ENCODE data around the gene ATP5MK.
"Not testable (repeated sequence)": the region's sequence is repeated elsewhere in the genome, so short reads cannot be mapped to it uniquely, and the experiment has no call there.

The ATP5MK gene

GRCh38 chr10:103431902-103432301 lies 35.6 kb upstream of the ATP5MK start:
- Histone ChIP-seq H3K9ac (ENCODE audit: low read depth in 1 of 2, low read length in 2 of 2) (no peak overlapping the region), H3K36me3 (ENCODE audit: control insufficient read depth in 1 of 2, insufficient read depth in 2 of 2, low read length in 2 of 2) (peaks cover 26 to 74% of the 10 kb centered on the region in 2 donors), H3K27me3 (ENCODE audit: control insufficient read depth in 1 of 2, insufficient read depth in 2 of 2, low read length in 2 of 2) (no peaks in the 10 kb centered on the region), H3K9me3 (ENCODE audit: control insufficient read depth in 1 of 2, low read length in 2 of 2) (no peaks in the 10 kb centered on the region), H3K4me1 (ENCODE audit: control insufficient read depth in 1 of 2, insufficient read depth in 2 of 2, low read length in 2 of 2) (no peaks in the 10 kb centered on the region), H3K4me3 (ENCODE audit: low read depth in 1 of 2, low read length in 2 of 2) (no peak overlapping the region), H3K27ac (ENCODE audit: low read depth, low read length) (no peak overlapping the region)

- Histone ChIP-seq H3K4me3 (ENCODE audit: low read depth in 1 of 2, low read length in 2 of 2) (no peak overlapping the region), H3K9me3 (ENCODE audit: control insufficient read depth in 1 of 2, low read length in 2 of 2) (no peaks in the 10 kb centered on the region), H3K4me1 (ENCODE audit: control insufficient read depth in 1 of 2, insufficient read depth in 2 of 2, low read length in 2 of 2) (no peaks in the 10 kb centered on the region), H3K36me3 (ENCODE audit: control insufficient read depth in 1 of 2, insufficient read depth in 2 of 2, low read length in 2 of 2) (peaks cover 23 to 71% of the 10 kb centered on the region in 2 donors), H3K27ac (ENCODE audit: low read depth, low read length) (no peak overlapping the region), H3K9ac (ENCODE audit: low read depth in 1 of 2, low read length in 2 of 2) (no peak overlapping the region), H3K27me3 (ENCODE audit: control insufficient read depth in 1 of 2, insufficient read depth in 2 of 2, low read length in 2 of 2) (no peaks in the 10 kb centered on the region)
Observed at GRCh38 chr10:103429647-103430046, 33.4 kb upstream of the ATP5MK start.

GRCh38 chr10:103428989-103429643 lies 32.8 kb upstream of the ATP5MK start:
- H3K27me3 ChIP-seq (ENCODE audit: control insufficient read depth in 1 of 2, insufficient read depth in 2 of 2, low read length in 2 of 2): no peaks in the 10 kb centered on the region
- no peaks in the 10 kb centered on the region for H3K9me3 ChIP-seq (ENCODE audit: control insufficient read depth in 1 of 2, low read length in 2 of 2)
- no peaks in the 10 kb centered on the region for H3K4me1 ChIP-seq (ENCODE audit: control insufficient read depth in 1 of 2, insufficient read depth in 2 of 2, low read length in 2 of 2)
- H3K4me3 ChIP-seq (ENCODE audit: low read depth in 1 of 2, low read length in 2 of 2): no peak overlapping the region
- no peak overlapping the region for H3K9ac ChIP-seq (ENCODE audit: low read depth in 1 of 2, low read length in 2 of 2)
- no peak overlapping the region for H3K27ac ChIP-seq (ENCODE audit: low read depth, low read length)
- peaks cover 24 to 71% of the 10 kb centered on the region in 2 donors for H3K36me3 ChIP-seq (ENCODE audit: control insufficient read depth in 1 of 2, insufficient read depth in 2 of 2, low read length in 2 of 2)

- Histone ChIP-seq H3K36me3 (ENCODE audit: control insufficient read depth in 1 of 2, insufficient read depth in 2 of 2, low read length in 2 of 2) (peaks cover 33 to 78% of the 10 kb centered on the region in 2 donors), H3K27ac (ENCODE audit: low read depth, low read length) (no peak overlapping the region), H3K9me3 (ENCODE audit: control insufficient read depth in 1 of 2, low read length in 2 of 2) (no peaks in the 10 kb centered on the region), H3K4me3 (ENCODE audit: low read depth in 1 of 2, low read length in 2 of 2) (no peak overlapping the region), H3K9ac (ENCODE audit: low read depth in 1 of 2, low read length in 2 of 2) (no peak overlapping the region), H3K27me3 (ENCODE audit: control insufficient read depth in 1 of 2, insufficient read depth in 2 of 2, low read length in 2 of 2) (no peaks in the 10 kb centered on the region), H3K4me1 (ENCODE audit: control insufficient read depth in 1 of 2, insufficient read depth in 2 of 2, low read length in 2 of 2) (no peaks in the 10 kb centered on the region)
Observed at GRCh38 chr10:103427866-103428265, 31.6 kb upstream of the ATP5MK start.

- H3K36me3 ChIP-seq (ENCODE audit: control insufficient read depth in 1 of 2, insufficient read depth in 2 of 2, low read length in 2 of 2): peaks cover 52 to 81% of the 10 kb centered on the region in 2 donors
- H3K27ac ChIP-seq (ENCODE audit: low read depth, low read length): no peak overlapping the region
- H3K4me3 ChIP-seq (ENCODE audit: low read depth in 1 of 2, low read length in 2 of 2): no peak overlapping the region
- no peaks in the 10 kb centered on the region for H3K4me1 ChIP-seq (ENCODE audit: control insufficient read depth in 1 of 2, insufficient read depth in 2 of 2, low read length in 2 of 2)
- no peaks in the 10 kb centered on the region for H3K27me3 ChIP-seq (ENCODE audit: control insufficient read depth in 1 of 2, insufficient read depth in 2 of 2, low read length in 2 of 2)
- no peak overlapping the region for H3K9ac ChIP-seq (ENCODE audit: low read depth in 1 of 2, low read length in 2 of 2)
- H3K9me3 ChIP-seq (ENCODE audit: control insufficient read depth in 1 of 2, low read length in 2 of 2): no peaks in the 10 kb centered on the region
Observed at GRCh38 chr10:103423748-103424147, 27.5 kb upstream of the ATP5MK start.

- Histone ChIP-seq H3K27me3 (ENCODE audit: control insufficient read depth in 1 of 2, insufficient read depth in 2 of 2, low read length in 2 of 2) (no peaks in the 10 kb centered on the region), H3K36me3 (ENCODE audit: control insufficient read depth in 1 of 2, insufficient read depth in 2 of 2, low read length in 2 of 2) (peaks cover 74 to 89% of the 10 kb centered on the region in 2 donors), H3K4me1 (ENCODE audit: control insufficient read depth in 1 of 2, insufficient read depth in 2 of 2, low read length in 2 of 2) (no peaks in the 10 kb centered on the region), H3K4me3 (ENCODE audit: low read depth in 1 of 2, low read length in 2 of 2) (no peak overlapping the region), H3K9ac (ENCODE audit: low read depth in 1 of 2, low read length in 2 of 2) (no peak overlapping the region), H3K9me3 (ENCODE audit: control insufficient read depth in 1 of 2, low read length in 2 of 2) (no peaks in the 10 kb centered on the region), H3K27ac (ENCODE audit: low read depth, low read length) (no peak overlapping the region)
Observed at GRCh38 chr10:103419101-103419500, 22.8 kb upstream of the ATP5MK start.

- Histone ChIP-seq H3K27ac (ENCODE audit: low read depth, low read length) (no peak overlapping the region), H3K36me3 (ENCODE audit: control insufficient read depth in 1 of 2, insufficient read depth in 2 of 2, low read length in 2 of 2) (peaks cover 76 to 89% of the 10 kb centered on the region in 2 donors), H3K4me3 (ENCODE audit: low read depth in 1 of 2, low read length in 2 of 2) (no peak overlapping the region), H3K9me3 (ENCODE audit: control insufficient read depth in 1 of 2, low read length in 2 of 2) (no peaks in the 10 kb centered on the region), H3K9ac (ENCODE audit: low read depth in 1 of 2, low read length in 2 of 2) (no peak overlapping the region), H3K27me3 (ENCODE audit: control insufficient read depth in 1 of 2, insufficient read depth in 2 of 2, low read length in 2 of 2) (no peaks in the 10 kb centered on the region), H3K4me1 (ENCODE audit: control insufficient read depth in 1 of 2, insufficient read depth in 2 of 2, low read length in 2 of 2) (no peaks in the 10 kb centered on the region)
Observed at GRCh38 chr10:103417601-103418000, 21.3 kb upstream of the ATP5MK start.

GRCh38 chr10:103417148-103417469 lies 20.8 kb upstream of the ATP5MK start:
- not testable (repeated sequence) for H3K27me3 ChIP-seq (ENCODE audit: control insufficient read depth in 1 of 2, insufficient read depth in 2 of 2, low read length in 2 of 2); H3K4me3 ChIP-seq (ENCODE audit: low read depth in 1 of 2, low read length in 2 of 2); H3K27ac ChIP-seq (ENCODE audit: low read depth, low read length); H3K9me3 ChIP-seq (ENCODE audit: control insufficient read depth in 1 of 2, low read length in 2 of 2); H3K9ac ChIP-seq (ENCODE audit: low read depth in 1 of 2, low read length in 2 of 2); H3K4me1 ChIP-seq (ENCODE audit: control insufficient read depth in 1 of 2, insufficient read depth in 2 of 2, low read length in 2 of 2)
- peaks cover 76 to 89% of the 10 kb centered on the region in 2 donors for H3K36me3 ChIP-seq (ENCODE audit: control insufficient read depth in 1 of 2, insufficient read depth in 2 of 2, low read length in 2 of 2)

GRCh38 chr10:103416436-103417147 lies 20.3 kb upstream of the ATP5MK start:
- Histone ChIP-seq H3K4me1 (ENCODE audit: control insufficient read depth in 1 of 2, insufficient read depth in 2 of 2, low read length in 2 of 2) (no peaks in the 10 kb centered on the region), H3K36me3 (ENCODE audit: control insufficient read depth in 1 of 2, insufficient read depth in 2 of 2, low read length in 2 of 2) (peaks cover 76 to 91% of the 10 kb centered on the region in 2 donors)

GRCh38 chr10:103415581-103415980 lies 19.3 kb upstream of the ATP5MK start:
- Histone ChIP-seq H3K4me3 (ENCODE audit: low read depth in 1 of 2, low read length in 2 of 2) (no peak overlapping the region), H3K9me3 (ENCODE audit: control insufficient read depth in 1 of 2, low read length in 2 of 2) (no peaks in the 10 kb centered on the region), H3K4me1 (ENCODE audit: control insufficient read depth in 1 of 2, insufficient read depth in 2 of 2, low read length in 2 of 2) (no peaks in the 10 kb centered on the region), H3K36me3 (ENCODE audit: control insufficient read depth in 1 of 2, insufficient read depth in 2 of 2, low read length in 2 of 2) (peaks cover 72 to 90% of the 10 kb centered on the region in 2 donors), H3K9ac (ENCODE audit: low read depth in 1 of 2, low read length in 2 of 2) (no peak overlapping the region), H3K27me3 (ENCODE audit: control insufficient read depth in 1 of 2, insufficient read depth in 2 of 2, low read length in 2 of 2) (no peaks in the 10 kb centered on the region), H3K27ac (ENCODE audit: low read depth, low read length) (no peak overlapping the region)

More at GRCh38 chr10:103416436-103417147, 20.3 kb upstream of the ATP5MK start:
- Histone ChIP-seq H3K9me3 (ENCODE audit: control insufficient read depth in 1 of 2, low read length in 2 of 2) (no peaks in the 10 kb centered on the region), H3K9ac (ENCODE audit: low read depth in 1 of 2, low read length in 2 of 2) (no peak overlapping the region), H3K27me3 (ENCODE audit: control insufficient read depth in 1 of 2, insufficient read depth in 2 of 2, low read length in 2 of 2) (no peaks in the 10 kb centered on the region), H3K4me3 (ENCODE audit: low read depth in 1 of 2, low read length in 2 of 2) (no peak overlapping the region), H3K27ac (ENCODE audit: low read depth, low read length) (no peak overlapping the region)

Measured in duodenal mucosa (tissue), 2 donors.